Dendritic cell treated with granulocyte-macrophage colony-stimulating factor and Interleukin-4, amounts not matched to agents 40 ng/mL and 50 ng/mL, for 4 days (primary cell): ENCODE measurements around the gene CACNA1D.
A peak's percentile ranks its signal among the peaks of the same experiment; 100 is the strongest.

Experiments
- H3K27ac Mint-ChIP-seq: one replicate; pipeline ENCODE4 v1.8.0; 2022; ENCODE audit warnings: mild to moderate bottlenecking, mixed read lengths
- H3K27me3 Mint-ChIP-seq: one replicate; pipeline ENCODE4 v1.8.0; 2022; ENCODE audit warnings: mild to moderate bottlenecking, mixed read lengths
- H3K36me3 Mint-ChIP-seq: one replicate; pipeline ENCODE4 v1.8.0; 2022; ENCODE audit warnings: low read depth, mixed read lengths
- H3K4me1 Mint-ChIP-seq: one replicate; pipeline ENCODE4 v1.8.0; 2022; ENCODE audit warnings: low read depth, mixed read lengths
- H3K4me3 Mint-ChIP-seq: one replicate; pipeline ENCODE4 v1.8.0; 2022; ENCODE audit warnings: mild to moderate bottlenecking, moderate library complexity, mixed read lengths
- H3K9me3 Mint-ChIP-seq: one replicate; pipeline ENCODE4 v1.8.0; 2022; ENCODE audit warnings: mixed read lengths
- intact Hi-C: fragments of 100-400 bp; cut with micrococcal nuclease; formaldehyde crosslinking; loops from one replicate; pipeline ENCODE4 v1.15.0; 2022

Gene CACNA1D

DNA sequence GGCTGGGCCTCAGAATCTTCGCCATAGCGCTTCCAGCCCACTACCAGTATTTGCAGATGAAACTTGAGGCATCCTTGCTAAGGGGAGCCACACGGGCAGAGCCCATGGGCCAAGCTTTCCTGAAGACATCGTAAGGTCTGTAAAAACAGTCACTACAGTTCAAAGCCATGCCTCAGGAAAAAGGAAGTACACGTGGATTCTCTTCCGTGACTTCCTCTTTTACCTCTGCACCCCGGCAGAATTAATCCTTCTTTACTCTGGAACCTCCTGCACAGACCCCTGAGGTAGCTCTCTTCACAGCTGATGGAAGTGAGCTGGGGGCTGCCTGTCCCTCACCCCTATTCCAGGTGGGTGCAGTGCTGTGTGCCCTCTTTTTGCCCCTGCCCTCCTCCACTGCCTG lies 222.6 kb downstream of the CACNA1D start:
- Mint-ChIP-seq H3K27ac (peak overlapping the region; percentile 42), H3K4me1 (peaks cover 40% of the 10 kb centered on the region), H3K9me3 (no peaks in the 10 kb centered on the region), H3K36me3 (no peaks in the 10 kb centered on the region), H3K4me3 (no peak overlapping the region), H3K27me3 (peaks cover 38% of the 10 kb centered on the region)
- intact Hi-C loops: loop anchor here (5.0 kb wide), 1 partner anchor 35 kb away; no protein-coding TSS in a partner anchor

DNA sequence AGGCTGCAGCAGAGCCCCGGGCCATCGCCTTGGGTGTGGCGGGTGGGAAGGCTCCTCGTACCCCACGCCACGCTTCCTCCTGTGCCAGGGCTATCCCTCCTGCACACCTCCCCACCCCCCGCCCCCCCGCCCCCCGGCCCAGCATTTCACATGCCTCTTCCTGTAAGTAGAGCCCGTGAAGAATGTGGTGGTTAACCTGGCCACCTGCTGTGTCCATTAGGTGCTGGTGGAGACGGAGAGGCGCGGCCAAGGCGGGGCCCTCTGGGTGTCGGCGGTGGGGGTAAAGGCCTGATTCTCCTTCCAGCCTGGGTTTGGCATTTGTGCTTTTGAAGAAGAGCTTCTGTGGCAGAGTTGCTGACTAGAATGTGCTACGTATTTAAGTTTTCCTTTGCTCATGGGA lies 224.1 kb downstream of the CACNA1D start:
- Mint-ChIP-seq H3K27me3 (peaks cover 53% of the 10 kb centered on the region), H3K4me3 (no peak overlapping the region), H3K36me3 (no peaks in the 10 kb centered on the region), H3K27ac (peak overlapping the region; percentile 63), H3K9me3 (no peaks in the 10 kb centered on the region), H3K4me1 (peaks cover 42% of the 10 kb centered on the region)
- intact Hi-C loops: loop anchor here (5.0 kb wide), 1 partner anchor 34 kb away; no protein-coding TSS in a partner anchor

DNA sequence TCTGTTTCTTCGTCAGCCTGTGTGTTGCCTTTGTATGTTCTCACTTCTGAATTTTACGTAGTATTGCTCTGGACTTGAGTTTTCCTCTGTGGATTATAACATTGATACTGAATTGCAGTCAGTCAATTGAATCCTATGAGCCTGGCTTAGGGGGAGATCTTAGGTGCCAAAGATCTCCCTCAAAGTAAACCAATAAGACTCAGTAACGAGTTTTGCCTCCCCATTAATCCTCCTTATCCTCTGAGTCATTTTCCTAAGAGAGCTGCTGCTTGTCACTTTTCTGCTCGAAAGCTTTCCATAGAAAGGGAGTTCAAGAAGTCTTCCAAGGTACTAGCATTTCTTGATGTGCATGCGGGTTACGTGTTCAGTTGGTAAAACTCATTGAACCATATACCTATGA lies 225.4 kb downstream of the CACNA1D start:
- H3K27ac Mint-ChIP-seq: no peak overlapping the region
- intact Hi-C loops: loop anchor here (5.0 kb wide), 1 partner anchor 33 kb away; no protein-coding TSS in a partner anchor

DNA sequence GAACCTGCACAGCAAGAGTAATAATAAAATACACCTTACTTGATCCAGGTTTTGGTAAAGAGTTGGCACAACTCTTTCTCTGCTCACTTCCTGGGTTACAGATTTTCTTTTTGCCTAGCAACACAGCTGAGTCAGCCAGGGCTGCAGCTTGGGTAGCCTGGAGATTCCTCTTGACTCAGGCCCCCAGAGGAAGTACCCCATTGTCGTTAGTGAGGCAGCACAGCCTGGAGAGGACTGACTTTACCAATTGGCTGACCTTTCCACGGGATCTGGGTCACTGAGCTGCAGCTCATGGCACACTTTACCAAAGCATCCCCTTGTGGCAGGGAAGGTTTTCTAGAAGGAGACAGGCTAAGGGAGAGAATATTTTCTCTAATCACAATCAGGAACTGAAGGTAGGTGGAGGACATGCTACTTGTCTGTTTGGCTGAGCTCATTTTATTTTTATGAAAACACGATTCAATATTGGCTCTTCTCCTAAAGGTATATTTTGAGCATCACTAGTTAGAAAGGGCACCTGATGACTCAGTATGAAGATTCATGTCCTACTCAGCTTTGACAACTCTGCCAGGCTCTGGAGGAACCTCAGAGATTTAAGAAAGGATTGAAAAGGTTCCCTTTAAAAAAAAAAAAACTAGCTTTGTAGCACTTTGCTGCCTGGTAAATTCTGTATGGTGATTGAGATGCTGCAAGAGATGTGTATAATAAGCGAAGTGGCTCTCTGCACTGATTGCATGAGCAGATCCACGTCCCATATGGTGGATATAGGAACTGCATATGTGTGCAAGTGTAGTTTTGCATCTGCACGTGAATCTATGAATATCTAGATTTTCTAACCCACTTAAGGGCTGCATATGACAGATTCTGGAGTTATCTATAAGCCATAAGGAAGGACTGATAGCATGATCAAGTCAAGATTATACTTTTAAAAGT lies 227.0 kb downstream of the CACNA1D start:
- Mint-ChIP-seq H3K36me3 (no peaks in the 10 kb centered on the region), H3K9me3 (no peaks in the 10 kb centered on the region), H3K4me1 (peaks cover 51% of the 10 kb centered on the region), H3K4me3 (no peak overlapping the region), H3K27me3 (peaks cover 70% of the 10 kb centered on the region), H3K27ac (peak overlapping the region; percentile 13)
- intact Hi-C loops: no loop called here

More for the DNA sequence above, 225.4 kb downstream of the CACNA1D start:
- Mint-ChIP-seq H3K27me3 (peaks cover 64% of the 10 kb centered on the region), H3K36me3 (no peaks in the 10 kb centered on the region), H3K4me1 (peaks cover 54% of the 10 kb centered on the region), H3K9me3 (no peaks in the 10 kb centered on the region), H3K4me3 (no peak overlapping the region)

DNA sequence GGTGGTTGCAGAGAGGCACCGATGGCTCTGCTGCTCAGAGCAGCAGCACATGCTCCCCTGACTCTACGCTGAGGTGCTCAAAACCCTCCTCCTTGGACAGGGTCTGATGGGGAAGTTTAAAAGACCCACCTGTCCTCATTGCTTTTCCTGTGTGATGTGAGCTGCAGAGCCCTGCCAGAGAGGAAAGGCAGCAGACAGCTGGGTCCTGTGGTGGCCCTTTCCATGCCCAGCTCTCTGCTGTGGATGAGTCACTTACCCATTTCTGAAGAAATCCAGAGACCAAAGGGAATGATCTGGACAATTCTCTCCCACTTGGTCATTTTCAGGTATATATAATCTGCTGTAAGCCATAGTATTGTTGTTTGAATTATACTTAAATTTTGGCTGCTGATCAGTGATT lies 230.2 kb downstream of the CACNA1D start:
- no peaks in the 10 kb centered on the region for H3K9me3 Mint-ChIP-seq
- H3K27me3 Mint-ChIP-seq: peaks cover 58% of the 10 kb centered on the region

DNA sequence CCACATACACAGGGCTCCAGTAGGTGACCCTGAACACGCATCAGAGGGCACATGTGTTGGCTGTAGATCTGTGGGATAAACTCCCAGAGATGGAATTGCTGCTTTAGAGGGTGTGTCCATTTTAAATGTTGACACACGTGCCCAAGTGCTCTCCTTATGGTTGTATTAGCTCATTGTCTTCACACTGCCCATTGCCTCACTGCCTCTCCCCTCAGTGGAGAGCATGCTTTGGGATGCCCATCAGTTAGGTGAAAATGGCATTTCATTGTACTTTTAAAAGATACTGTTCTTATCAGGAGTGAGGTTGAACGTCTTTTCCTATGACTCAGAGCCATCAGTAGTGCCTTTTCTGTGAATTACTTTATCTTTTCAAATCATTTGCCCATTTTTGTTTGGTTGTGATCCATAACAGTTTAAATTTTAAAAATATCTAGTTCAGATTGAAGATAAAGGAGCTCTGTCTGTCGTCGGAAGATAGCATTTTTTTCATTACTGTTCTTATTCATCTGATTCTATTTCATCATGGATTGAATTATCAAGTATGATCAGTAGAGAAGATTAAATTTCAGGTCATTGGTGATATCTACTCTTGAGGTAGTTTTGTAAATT lies 231.1 kb downstream of the CACNA1D start:
- Mint-ChIP-seq H3K36me3 (no peaks in the 10 kb centered on the region), H3K4me3 (peak overlapping the region; percentile 2), H3K27me3 (peaks cover 58% of the 10 kb centered on the region), H3K4me1 (peaks cover 44% of the 10 kb centered on the region), H3K9me3 (no peaks in the 10 kb centered on the region), H3K27ac (peak overlapping the region; percentile 63)
- intact Hi-C loops: no loop called here

More for the DNA sequence above, 230.2 kb downstream of the CACNA1D start:
- intact Hi-C loops: no loop called here
- Mint-ChIP-seq H3K27ac (peak overlapping the region; percentile 63), H3K4me3 (no peak overlapping the region), H3K4me1 (peaks cover 39% of the 10 kb centered on the region), H3K36me3 (no peaks in the 10 kb centered on the region)

DNA sequence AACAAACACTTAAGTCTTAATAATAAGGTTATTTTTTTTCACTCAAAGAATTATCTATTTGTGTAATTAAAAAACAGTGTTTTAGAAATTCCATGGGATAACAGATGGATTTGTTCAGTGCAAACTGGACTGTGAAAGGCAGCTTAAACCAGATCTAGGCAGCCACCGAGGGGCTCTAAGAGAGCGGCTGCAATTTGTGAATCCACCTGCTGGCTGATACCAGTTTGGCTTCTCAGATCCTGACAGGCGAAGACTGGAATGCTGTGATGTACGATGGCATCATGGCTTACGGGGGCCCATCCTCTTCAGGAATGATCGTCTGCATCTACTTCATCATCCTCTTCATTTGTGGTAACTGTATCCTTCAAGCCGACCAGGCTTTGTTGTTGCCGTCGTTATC lies 232.2 kb downstream of the CACNA1D start:
- Mint-ChIP-seq H3K27ac (no peak overlapping the region), H3K36me3 (no peaks in the 10 kb centered on the region), H3K27me3 (peaks cover 59% of the 10 kb centered on the region), H3K4me1 (peaks cover 38% of the 10 kb centered on the region), H3K4me3 (no peak overlapping the region), H3K9me3 (no peaks in the 10 kb centered on the region)
- intact Hi-C loops: no loop called here

DNA sequence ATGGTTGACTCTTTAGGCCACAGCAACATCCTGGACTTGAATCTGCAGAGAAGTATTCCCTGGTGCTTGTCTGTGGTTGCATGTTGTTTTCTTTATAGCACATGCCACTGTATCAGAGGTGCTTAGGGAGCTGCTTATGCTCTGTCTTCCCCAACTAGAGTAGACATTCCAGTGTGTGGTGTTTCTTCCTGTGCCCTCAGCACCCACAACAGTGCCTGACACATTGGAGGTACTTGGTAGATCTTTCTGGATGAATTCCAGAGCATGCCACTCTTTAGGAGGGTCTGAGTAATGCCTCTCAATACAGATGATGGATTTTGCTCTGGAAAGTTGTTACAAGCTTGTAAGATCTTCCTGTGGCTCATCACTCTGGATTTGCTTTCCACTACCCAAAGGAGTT lies 234.2 kb downstream of the CACNA1D start:
- H3K27ac Mint-ChIP-seq: no peak overlapping the region

DNA sequence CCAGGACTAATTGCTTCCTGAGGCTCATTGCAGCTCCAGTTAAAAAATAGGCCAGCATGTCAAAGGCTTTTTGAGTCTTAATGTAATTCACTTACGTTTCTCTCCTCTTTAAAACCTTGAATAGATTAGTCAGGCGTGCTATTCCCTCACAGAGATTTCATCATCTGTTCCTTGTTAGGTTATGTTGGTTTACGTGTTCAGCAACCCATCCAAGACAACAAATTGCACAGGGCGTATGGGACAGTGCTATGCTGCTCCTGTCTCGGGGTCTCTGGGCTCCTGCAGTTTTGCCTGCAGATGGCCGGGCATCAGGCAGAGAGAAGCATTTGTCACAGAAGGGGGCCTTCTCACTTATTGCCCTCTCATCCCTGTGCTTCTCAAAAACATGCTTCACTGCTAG lies 234.7 kb downstream of the CACNA1D start:
- intact Hi-C loops: no loop called here

More for the DNA sequence above, 234.2 kb downstream of the CACNA1D start:
- intact Hi-C loops: no loop called here
- Mint-ChIP-seq H3K4me3 (no peak overlapping the region), H3K27me3 (peaks cover 51% of the 10 kb centered on the region), H3K36me3 (no peaks in the 10 kb centered on the region), H3K9me3 (no peaks in the 10 kb centered on the region), H3K4me1 (peaks cover 34% of the 10 kb centered on the region)

DNA sequence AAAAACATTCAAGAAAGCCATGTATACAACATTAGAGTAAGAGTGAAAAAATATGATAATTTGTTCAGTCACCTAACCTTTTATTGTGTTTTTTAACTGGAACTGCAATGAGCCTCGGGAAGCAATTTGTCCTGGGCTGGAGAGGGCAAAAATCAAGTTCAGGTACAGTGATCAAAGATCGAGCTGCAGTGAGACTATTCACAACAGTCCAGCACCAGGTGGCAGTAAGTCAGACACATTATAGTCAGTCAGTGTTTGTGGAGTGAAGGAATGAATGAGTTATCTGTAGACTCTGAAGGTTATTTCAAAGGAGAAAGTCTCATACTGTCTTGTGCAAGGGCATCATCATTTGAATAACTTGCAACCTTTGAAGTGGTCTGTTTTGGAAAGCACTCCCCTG lies 235.2 kb downstream of the CACNA1D start:
- no peak overlapping the region for H3K4me3 Mint-ChIP-seq
- no peaks in the 10 kb centered on the region for H3K9me3 Mint-ChIP-seq
- peaks cover 27% of the 10 kb centered on the region for H3K4me1 Mint-ChIP-seq
- no peaks in the 10 kb centered on the region for H3K36me3 Mint-ChIP-seq
- H3K27ac Mint-ChIP-seq: no peak overlapping the region
- intact Hi-C loops: no loop called here
- H3K27me3 Mint-ChIP-seq: peaks cover 41% of the 10 kb centered on the region

More for the DNA sequence above, 234.7 kb downstream of the CACNA1D start:
- peaks cover 31% of the 10 kb centered on the region for H3K4me1 Mint-ChIP-seq
- H3K27me3 Mint-ChIP-seq: peaks cover 46% of the 10 kb centered on the region
- no peak overlapping the region for H3K4me3 Mint-ChIP-seq
- no peak overlapping the region for H3K27ac Mint-ChIP-seq
- no peaks in the 10 kb centered on the region for H3K36me3 Mint-ChIP-seq
- H3K9me3 Mint-ChIP-seq: no peaks in the 10 kb centered on the region

DNA sequence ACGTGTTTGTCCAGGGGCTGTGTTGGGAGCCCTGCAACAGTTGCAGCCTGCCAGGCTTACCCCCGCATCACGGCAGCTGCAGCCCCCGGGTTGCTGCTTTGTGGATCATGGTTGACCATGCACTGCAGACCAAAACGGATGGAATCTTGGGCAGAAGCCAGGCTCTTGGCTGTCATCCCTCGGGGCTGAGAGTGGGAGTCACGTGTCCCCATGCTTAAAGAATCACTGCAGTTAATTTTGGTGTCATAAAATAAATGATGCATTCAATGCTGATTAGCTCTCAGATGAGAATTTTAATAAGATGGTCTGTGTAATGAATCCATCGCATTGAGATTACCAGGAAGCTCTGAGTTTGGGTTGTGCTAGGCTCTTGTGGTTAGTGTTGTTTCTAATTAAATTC lies 236.2 kb downstream of the CACNA1D start:
- Mint-ChIP-seq H3K9me3 (no peaks in the 10 kb centered on the region), H3K27ac (no peak overlapping the region), H3K36me3 (no peaks in the 10 kb centered on the region), H3K4me3 (no peak overlapping the region), H3K27me3 (peaks cover 36% of the 10 kb centered on the region), H3K4me1 (peaks cover 19% of the 10 kb centered on the region)
- intact Hi-C loops: no loop called here

DNA sequence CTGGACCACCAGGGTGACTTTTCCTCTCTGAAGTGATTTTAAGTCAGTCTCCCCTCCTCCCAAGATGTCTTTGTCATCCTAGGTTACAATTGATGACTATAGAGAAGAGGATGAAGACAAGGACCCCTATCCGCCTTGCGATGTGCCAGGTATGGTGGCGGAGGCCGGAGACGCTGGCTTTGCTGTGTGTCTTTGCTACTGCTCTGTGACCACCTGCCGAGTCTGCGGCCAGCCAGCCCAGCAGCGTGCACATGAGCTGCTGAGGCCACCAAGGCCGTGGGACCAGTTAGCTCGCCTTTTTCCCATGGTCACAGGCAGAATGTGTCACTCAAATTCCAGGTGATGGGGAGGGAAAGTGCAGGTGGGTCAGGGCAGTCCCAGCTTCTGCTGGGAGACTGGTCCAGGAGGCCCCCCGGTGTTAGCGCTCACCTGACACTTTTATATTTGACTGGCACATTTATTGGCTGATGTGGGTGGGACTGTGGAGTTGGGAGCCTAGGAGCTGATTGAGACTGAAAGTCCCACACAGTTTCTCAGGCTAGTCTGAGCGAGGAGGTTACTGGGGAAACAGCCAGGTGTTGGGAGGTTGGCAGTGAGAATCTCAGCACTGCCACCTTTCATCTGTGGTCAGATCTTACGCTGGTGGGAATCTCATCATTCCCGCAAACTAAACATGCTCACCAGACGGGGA lies 237.7 kb downstream of the CACNA1D start:
- peaks cover 23% of the 10 kb centered on the region for H3K4me1 Mint-ChIP-seq
- H3K36me3 Mint-ChIP-seq: no peaks in the 10 kb centered on the region
- no peaks in the 10 kb centered on the region for H3K9me3 Mint-ChIP-seq
- no peak overlapping the region for H3K4me3 Mint-ChIP-seq
- H3K27ac Mint-ChIP-seq: no peak overlapping the region
- peaks cover 28% of the 10 kb centered on the region for H3K27me3 Mint-ChIP-seq
- intact Hi-C loops: no loop called here

DNA sequence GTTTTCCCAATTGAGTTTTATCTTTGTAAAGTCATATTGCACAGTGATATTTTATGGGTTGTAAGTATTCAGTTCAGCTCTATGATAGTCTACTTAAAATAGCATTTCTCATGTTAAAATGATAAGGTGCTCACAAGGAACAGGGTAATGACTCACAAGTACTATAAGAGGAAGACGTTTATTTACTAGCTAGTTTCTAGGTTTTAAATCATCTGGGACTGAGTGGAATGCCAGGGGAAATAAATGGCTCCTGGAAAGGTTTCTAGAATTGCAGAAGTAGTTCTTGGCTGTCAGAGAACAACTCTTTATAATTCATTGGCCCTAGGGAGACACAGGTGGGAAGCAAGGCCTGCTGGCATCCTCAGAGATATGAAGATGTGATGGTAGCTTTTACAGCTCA lies 239.0 kb downstream of the CACNA1D start:
- Mint-ChIP-seq H3K9me3 (no peaks in the 10 kb centered on the region), H3K4me3 (no peak overlapping the region), H3K36me3 (no peaks in the 10 kb centered on the region), H3K4me1 (peaks cover 23% of the 10 kb centered on the region), H3K27me3 (peaks cover 22% of the 10 kb centered on the region), H3K27ac (peak overlapping the region; percentile 18)
- intact Hi-C loops: no loop called here

DNA sequence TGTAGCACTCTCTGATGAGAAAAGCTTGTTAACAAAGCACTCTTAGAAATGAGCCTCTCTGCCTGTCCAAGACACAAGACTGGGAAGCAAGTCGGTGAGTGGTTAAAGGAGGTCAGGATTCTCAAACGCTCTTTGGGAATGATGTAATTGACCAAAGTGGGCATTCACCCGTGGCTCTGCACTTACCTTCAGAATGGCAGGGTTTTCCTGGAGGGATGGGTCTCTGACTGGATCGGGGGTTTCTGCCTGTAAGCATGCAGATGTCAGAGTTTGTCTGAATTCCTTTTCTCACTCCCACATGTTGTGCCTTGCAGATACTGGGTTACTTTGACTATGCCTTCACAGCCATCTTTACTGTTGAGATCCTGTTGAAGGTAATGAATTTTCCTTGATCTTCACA lies 245.6 kb downstream of the CACNA1D start:
- Mint-ChIP-seq H3K4me1 (peaks cover 20% of the 10 kb centered on the region), H3K36me3 (no peaks in the 10 kb centered on the region), H3K4me3 (no peak overlapping the region), H3K9me3 (no peaks in the 10 kb centered on the region), H3K27ac (no peak overlapping the region), H3K27me3 (peaks cover 5% of the 10 kb centered on the region)
- intact Hi-C loops: no loop called here
